ENCODE measurements around the gene HLA-DPA1.

DNA sequence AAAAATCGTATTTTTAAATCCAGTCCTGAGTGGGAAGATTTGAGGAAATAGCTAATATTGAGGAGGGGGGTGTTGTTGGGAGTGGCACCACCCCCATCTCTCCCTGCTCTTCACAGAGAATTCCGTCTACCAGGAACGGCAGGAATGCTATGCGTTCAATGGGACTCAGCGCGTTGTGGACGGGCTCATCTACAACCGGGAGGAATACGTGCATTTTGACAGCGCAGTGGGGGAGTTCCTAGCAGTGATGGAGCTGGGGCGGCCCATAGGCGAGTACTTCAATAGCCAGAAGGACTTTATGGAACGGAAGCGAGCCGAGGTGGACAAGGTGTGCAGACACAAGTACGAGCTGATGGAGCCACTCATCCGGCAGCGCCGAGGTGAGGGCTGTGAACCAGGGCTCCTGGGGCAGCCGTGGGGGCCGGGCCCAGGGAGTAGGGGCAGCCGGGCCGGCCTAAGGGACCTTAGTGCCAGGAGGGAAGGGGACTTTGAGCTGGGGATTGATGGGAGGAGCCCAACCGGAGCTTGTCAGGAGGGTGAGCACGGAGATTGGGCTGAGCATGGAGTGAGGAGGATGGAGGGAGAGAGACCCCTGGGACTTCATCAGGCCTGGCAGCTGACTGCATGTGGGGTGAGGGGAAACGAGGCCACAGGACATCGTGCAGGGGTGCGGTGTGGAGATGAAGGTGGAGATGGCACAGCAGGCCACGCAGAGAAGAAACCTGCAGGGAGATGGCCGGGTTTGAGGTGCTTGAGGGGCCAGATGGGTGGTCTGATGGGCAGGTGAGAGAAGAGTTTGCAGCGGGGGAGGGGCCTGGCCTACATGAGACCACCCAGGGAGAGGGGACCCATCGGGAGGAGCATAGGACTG, 43.6 kb upstream of the HLA-DPA1 start:
- no peak for TF ChIP-seq IRF4 (IDR thresholded peaks at IDR 0.05; ENCODE audit: low read depth, low read length)
- no peak for TF ChIP-seq HCFC1 (IDR thresholded peaks at IDR 0.05; ENCODE audit: low read length)
- TF ChIP-seq, protein P1, sequence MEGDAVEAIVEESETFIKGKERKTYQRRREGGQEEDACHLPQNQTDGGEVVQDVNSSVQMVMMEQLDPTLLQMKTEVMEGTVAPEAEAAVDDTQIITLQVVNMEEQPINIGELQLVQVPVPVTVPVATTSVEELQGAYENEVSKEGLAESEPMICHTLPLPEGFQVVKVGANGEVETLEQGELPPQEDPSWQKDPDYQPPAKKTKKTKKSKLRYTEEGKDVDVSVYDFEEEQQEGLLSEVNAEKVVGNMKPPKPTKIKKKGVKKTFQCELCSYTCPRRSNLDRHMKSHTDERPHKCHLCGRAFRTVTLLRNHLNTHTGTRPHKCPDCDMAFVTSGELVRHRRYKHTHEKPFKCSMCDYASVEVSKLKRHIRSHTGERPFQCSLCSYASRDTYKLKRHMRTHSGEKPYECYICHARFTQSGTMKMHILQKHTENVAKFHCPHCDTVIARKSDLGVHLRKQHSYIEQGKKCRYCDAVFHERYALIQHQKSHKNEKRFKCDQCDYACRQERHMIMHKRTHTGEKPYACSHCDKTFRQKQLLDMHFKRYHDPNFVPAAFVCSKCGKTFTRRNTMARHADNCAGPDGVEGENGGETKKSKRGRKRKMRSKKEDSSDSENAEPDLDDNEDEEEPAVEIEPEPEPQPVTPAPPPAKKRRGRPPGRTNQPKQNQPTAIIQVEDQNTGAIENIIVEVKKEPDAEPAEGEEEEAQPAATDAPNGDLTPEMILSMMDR (IDR thresholded peaks at IDR 0.05 in 2 of 3, conservative IDR thresholded peaks at IDR 0.05 in 1 of 3; ENCODE audit: control insufficient read depth in 2 of 3, extremely low read depth in 1 of 3, insufficient read depth in 1 of 3, low read depth in 3 of 3, low read length in 3 of 3): no peak
- TF ChIP-seq BCL11A (IDR thresholded peaks at IDR 0.05; ENCODE audit: low read depth, low read length): no peak
- TF ChIP-seq, protein P2, sequence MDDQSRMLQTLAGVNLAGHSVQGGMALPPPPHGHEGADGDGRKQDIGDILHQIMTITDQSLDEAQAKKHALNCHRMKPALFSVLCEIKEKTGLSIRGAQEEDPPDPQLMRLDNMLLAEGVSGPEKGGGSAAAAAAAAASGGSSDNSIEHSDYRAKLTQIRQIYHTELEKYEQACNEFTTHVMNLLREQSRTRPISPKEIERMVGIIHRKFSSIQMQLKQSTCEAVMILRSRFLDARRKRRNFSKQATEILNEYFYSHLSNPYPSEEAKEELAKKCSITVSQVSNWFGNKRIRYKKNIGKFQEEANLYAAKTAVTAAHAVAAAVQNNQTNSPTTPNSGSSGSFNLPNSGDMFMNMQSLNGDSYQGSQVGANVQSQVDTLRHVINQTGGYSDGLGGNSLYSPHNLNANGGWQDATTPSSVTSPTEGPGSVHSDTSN (IDR thresholded peaks at IDR 0.05; ENCODE audit: insufficient replicate concordance, low read depth, low read length): no peak
- no peak for TF ChIP-seq EZH2 (IDR thresholded peaks at IDR 0.05; ENCODE audit: borderline replicate concordance, control insufficient read depth, low read depth, low read length)
- no peak for TF ChIP-seq CBX3 (IDR thresholded peaks at IDR 0.05; ENCODE audit: borderline replicate concordance, low read depth)

All from GM12878 (cell line).